ENCODE data around the gene MATN3.

Gene MATN3

GRCh38 chr2:20054119-20054518 is 41.7 kb upstream of the MATN3 start:
- no peak for DNase-seq (ENCODE audit: low read depth, low spot score)
- H3K4me3 ChIP-seq (ENCODE audit: low read depth, low read length), result no peak overlapping the region
- in situ Hi-C loops (cut with HindIII; ENCODE audit: low sequenced_read_pairs), result no loop called here
- TF ChIP-seq, protein P1, sequence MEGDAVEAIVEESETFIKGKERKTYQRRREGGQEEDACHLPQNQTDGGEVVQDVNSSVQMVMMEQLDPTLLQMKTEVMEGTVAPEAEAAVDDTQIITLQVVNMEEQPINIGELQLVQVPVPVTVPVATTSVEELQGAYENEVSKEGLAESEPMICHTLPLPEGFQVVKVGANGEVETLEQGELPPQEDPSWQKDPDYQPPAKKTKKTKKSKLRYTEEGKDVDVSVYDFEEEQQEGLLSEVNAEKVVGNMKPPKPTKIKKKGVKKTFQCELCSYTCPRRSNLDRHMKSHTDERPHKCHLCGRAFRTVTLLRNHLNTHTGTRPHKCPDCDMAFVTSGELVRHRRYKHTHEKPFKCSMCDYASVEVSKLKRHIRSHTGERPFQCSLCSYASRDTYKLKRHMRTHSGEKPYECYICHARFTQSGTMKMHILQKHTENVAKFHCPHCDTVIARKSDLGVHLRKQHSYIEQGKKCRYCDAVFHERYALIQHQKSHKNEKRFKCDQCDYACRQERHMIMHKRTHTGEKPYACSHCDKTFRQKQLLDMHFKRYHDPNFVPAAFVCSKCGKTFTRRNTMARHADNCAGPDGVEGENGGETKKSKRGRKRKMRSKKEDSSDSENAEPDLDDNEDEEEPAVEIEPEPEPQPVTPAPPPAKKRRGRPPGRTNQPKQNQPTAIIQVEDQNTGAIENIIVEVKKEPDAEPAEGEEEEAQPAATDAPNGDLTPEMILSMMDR (IDR thresholded peaks at IDR 0.05; ENCODE audit: low read depth, low read length), result no peak

DNA sequence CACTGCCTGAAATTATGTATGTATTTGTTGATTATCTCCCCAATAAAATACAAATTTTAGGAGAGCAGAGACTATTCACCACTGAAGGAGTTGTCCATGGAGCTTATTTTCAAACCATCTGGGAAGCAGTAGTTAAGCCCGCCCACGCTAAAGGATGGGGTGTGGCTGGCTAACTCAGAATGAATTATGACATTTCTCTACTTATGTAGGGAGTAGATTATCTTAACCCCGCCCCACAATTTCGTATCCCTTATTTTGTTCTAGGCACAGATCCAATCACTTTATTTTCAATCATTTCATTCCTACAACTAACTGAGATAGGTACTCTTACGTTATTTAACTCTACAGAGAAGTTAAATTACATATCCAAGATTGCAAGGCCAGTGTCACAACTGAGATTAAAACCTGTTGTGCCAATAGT is 40.4 kb upstream of the MATN3 start:
- in situ Hi-C loops (cut with HindIII; ENCODE audit: low sequenced_read_pairs), result no loop called here
- peak overlapping the region; percentile 96 for H3K4me3 ChIP-seq (ENCODE audit: low read depth, low read length)
- TF ChIP-seq, protein P1 (IDR thresholded peaks at IDR 0.05; ENCODE audit: low read depth, low read length), result no peak
- DNase-seq (ENCODE audit: low read depth, low spot score), result peak; percentile 80

GRCh38 chr2:20052229-20052851 is 39.9 kb upstream of the MATN3 start:
- DNase-seq (ENCODE audit: low read depth, low spot score), result no peak
- in situ Hi-C loops (cut with HindIII; ENCODE audit: low sequenced_read_pairs), result no loop called here
- peak overlapping the region; percentile 96 for H3K4me3 ChIP-seq (ENCODE audit: low read depth, low read length)
- TF ChIP-seq, protein P1 (IDR thresholded peaks at IDR 0.05; ENCODE audit: low read depth, low read length), result no peak

- TF ChIP-seq, protein P1 (IDR thresholded peaks at IDR 0.05; ENCODE audit: low read depth, low read length), result no peak
- peak; percentile 100 for DNase-seq (ENCODE audit: low read depth, low spot score)
- peak within 1 kb of the TSS; percentile 96 for H3K4me3 ChIP-seq (ENCODE audit: low read depth, low read length)
- in situ Hi-C loops (cut with HindIII; ENCODE audit: low sequenced_read_pairs), result no loop called here
Measured at GRCh38 chr2:20051532-20052228, 39.2 kb upstream of the MATN3 start, which contains the start of gene LAPTM4A. TSS of gene LAPTM4A (minus strand) at chr2:20051628. CDS start at chr2:20051520, 108 bp downstream.

DNA sequence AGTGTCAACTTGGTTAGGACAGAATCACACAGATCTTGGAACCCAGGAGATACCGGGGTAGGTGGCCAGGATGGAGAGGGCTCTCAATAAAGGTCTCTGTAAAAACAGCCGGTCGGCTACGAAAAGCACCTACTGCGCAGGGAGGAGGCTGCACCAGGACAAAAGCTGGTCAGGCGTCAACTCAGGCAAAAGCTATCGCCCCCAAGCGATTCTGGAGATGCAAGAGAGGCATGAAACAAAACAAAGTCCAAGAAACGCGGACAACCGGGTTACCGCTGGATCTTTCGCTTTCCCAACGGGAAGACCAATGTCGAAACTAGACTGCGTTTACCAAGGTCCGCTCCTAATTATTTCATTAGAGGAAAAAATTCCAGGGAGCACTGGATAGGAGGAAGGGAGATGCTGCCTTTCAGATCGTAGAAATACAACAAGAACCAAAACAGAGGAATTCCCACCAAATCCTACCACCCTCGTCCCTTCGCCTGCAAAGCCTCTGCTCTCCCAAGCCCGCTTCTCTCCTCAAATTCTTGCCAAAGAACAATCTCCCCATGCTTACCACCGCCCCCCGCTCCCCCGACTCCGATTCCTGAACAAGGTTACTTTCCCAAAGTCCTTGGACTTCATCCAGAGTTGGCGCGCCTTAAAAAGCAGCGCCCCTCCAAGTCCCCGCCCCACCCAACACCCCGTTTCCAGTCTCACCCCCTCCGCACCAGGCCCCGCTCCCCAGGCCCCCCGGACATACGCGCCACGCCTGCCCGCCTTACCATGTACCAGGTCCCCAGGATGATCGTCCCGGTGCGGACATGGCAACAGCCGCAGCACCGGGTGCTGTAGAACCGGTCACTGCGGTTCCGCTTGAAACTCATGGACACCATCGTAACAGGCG is 38.4 kb upstream of the MATN3 start:
- DNase-seq (ENCODE audit: low read depth, low spot score), result peak; percentile 70
- peak overlapping the region; percentile 96 for H3K4me3 ChIP-seq (ENCODE audit: low read depth, low read length)
- TF ChIP-seq, protein P1 (IDR thresholded peaks at IDR 0.05; ENCODE audit: low read depth, low read length), result peak; percentile 37
- in situ Hi-C loops (cut with HindIII; ENCODE audit: low sequenced_read_pairs), result no loop called here

DNA sequence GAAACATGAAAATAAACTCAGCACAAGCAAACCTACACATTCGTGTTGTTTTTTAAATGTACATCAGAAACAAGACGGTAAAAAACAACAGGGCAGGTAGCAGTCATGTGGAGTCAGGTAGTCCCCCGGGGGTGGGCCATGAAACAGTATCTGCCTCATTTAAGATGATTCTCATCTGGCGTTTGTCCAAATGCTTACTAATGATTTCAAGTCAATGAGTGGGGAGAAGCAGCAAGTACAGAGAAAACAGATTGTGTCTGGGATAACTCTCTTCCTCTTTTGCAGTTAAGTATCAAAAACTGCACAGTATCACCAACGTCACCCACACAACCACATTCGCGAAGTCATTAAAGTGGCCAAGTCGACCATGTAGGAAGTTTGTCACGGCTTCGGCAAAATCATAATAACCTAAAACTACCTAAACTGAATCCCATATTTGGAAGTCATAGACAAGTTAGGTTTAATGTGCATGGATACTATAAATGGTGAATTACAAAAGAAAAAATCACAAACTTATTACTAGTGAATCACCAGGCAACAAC is 37.7 kb upstream of the MATN3 start:
- peak overlapping the region; percentile 96 for H3K4me3 ChIP-seq (ENCODE audit: low read depth, low read length)
- in situ Hi-C loops (cut with HindIII; ENCODE audit: low sequenced_read_pairs), result no loop called here
- TF ChIP-seq, protein P1 (IDR thresholded peaks at IDR 0.05; ENCODE audit: low read depth, low read length), result no peak
- DNase-seq (ENCODE audit: low read depth, low spot score), result peak; percentile 68

Data from astrocyte of the spinal cord (primary cell).